CD4-positive, alpha-beta T cell (primary cell): Measurements from ENCODE around the gene UBA1. TPM values are rescaled to one million over a fixed set of nuclear protein-coding genes. Genes with fewer than 3 reads are reported as not detected.

Experiments
- ATAC-seq: fragments of 200-7000 bp; cut with Tn5 transposase; one replicate; pipeline ENCODE4 v1.10.0; 2022; ENCODE audit warnings: mild to moderate bottlenecking; ENCODE audit not compliant: poor library complexity
- CTCF ChIA-PET: fragments of 350-600 bp; sonication (Branson Sonifier 250); formaldehyde crosslinking; loops from one replicate; lab custom pipeline; 2021; ENCODE audit warnings: antibody characterized with exemption, inconsistent platforms; lab: Charles Lee
- POLR2A ChIA-PET: fragments of 350-600 bp; sonication (Branson Sonifier 250); formaldehyde crosslinking; loops from one replicate; lab custom pipeline; 2021; ENCODE audit warnings: antibody characterized with exemption, inconsistent platforms; lab: Charles Lee
- DNase-seq, 14 experiments: peaks; one replicate each; pipeline ENCODE4 v3.0.0-alpha.2; 2013 to 2020; ENCODE audit warnings: mixed read lengths in 2 of 14
- H3K27ac ChIP-seq, 2 donors: one replicate each; pipeline versions ENCODE4 v1.5.1 to v1.7.0; 2013; ENCODE audit warnings: low read length in 2 of 2, low read depth in 1 of 2, mild to moderate bottlenecking in 1 of 2
- H3K27me3 ChIP-seq, 2 experiments: 1 replicate in 1 of 2; 2 replicates in 1 of 2; pipeline versions ENCODE4 v1.6.1 to v1.7.0; 2013; ENCODE audit warnings: low read length in 2 of 2, control low read depth in 1 of 2, mild to moderate bottlenecking in 1 of 2, moderate library complexity in 1 of 2; ENCODE audit not compliant: insufficient read depth in 2 of 2, control insufficient read depth in 1 of 2
- H3K36me3 ChIP-seq: one replicate; pipeline ENCODE4 v1.6.1; 2013; ENCODE audit warnings: low read length, control low read depth; ENCODE audit not compliant: insufficient read depth
- H3K4me1 ChIP-seq: one replicate; pipeline ENCODE4 v1.6.1; 2013; ENCODE audit warnings: low read length, control low read depth; ENCODE audit not compliant: insufficient read depth
- H3K4me3 ChIP-seq: one replicate; pipeline ENCODE4 v1.5.1; 2013; ENCODE audit warnings: mild to moderate bottlenecking, low read length, moderate library complexity
- H3K9me3 ChIP-seq, 2 experiments: 1 replicate in 1 of 2; 2 replicates in 1 of 2; pipeline versions ENCODE4 v1.6.1 to v1.7.0; 2013; ENCODE audit warnings: low read length in 2 of 2, mild to moderate bottlenecking in 2 of 2, control low read depth in 1 of 2, moderate library complexity in 1 of 2; ENCODE audit not compliant: control insufficient read depth in 1 of 2, insufficient read depth in 1 of 2
- H3K27ac Mint-ChIP-seq: one replicate; pipeline ENCODE4 v1.8.0; 2020; ENCODE audit warnings: mixed read lengths
- H3K27me3 Mint-ChIP-seq: one replicate; pipeline ENCODE4 v1.8.0; 2021; ENCODE audit warnings: mixed read lengths
- H3K36me3 Mint-ChIP-seq: one replicate; pipeline ENCODE4 v1.8.0; 2021; ENCODE audit warnings: low read depth, mixed read lengths
- H3K4me1 Mint-ChIP-seq: one replicate; pipeline ENCODE4 v1.8.0; 2021; ENCODE audit warnings: low read depth, mixed read lengths
- H3K4me3 Mint-ChIP-seq: one replicate; pipeline ENCODE4 v1.8.0; 2020; ENCODE audit warnings: mild to moderate bottlenecking, mixed read lengths
- H3K9me3 Mint-ChIP-seq: one replicate; pipeline ENCODE4 v1.8.0; 2020; ENCODE audit warnings: mixed read lengths
- CTCF ChIP-seq: fragments of 200-600 bp; IDR thresholded peaks from one replicate; pipeline ENCODE4 v1.8.0; 2022; ENCODE audit warnings: antibody characterized with exemption, mild to moderate bottlenecking
- intact Hi-C, 2 experiments: fragments of 100-400 bp; cut with DNase I in 1 of 2; cut with micrococcal nuclease in 1 of 2; formaldehyde crosslinking; loops; one replicate each; pipeline versions ENCODE4 v1.15.1 to v1.9.0; 2023 to 2025; cut with DNase I, micrococcal nuclease
- total RNA-seq, 174 experiments: library from RNA in 2 of 174; stranded (reverse) in 2 of 174; gene quantifications; one replicate each; pipeline ENCODE4 v1.2.3 and lab custom pipeline; 2021 to 2026

The UBA1 gene
- total RNA-seq, 2 experiments from 2014 or later, result 70.0 to 72.1 TPM

GRCh38 chrX:47164420-47164819 is 29.2 kb upstream of the UBA1 start:
- Histone ChIP-seq H3K27me3 (no peaks in the 10 kb centered on the region), H3K4me1 (no peaks in the 10 kb centered on the region), H3K36me3 (peaks cover 7% of the 10 kb centered on the region), H3K9me3 (no peaks in the 10 kb centered on the region), H3K27ac (no peak overlapping the region), H3K4me3 (no peak overlapping the region)
- Mint-ChIP-seq H3K9me3 (no peaks in the 10 kb centered on the region), H3K27me3 (no peaks in the 10 kb centered on the region), H3K27ac (no peak overlapping the region), H3K36me3 (peaks cover 37% of the 10 kb centered on the region), H3K4me1 (peaks cover 8% of the 10 kb centered on the region), H3K4me3 (no peak overlapping the region)
- POLR2A ChIA-PET, result no interaction called here
- intact Hi-C loops, result no loop called here
- TF ChIP-seq CTCF, result no peak
- no peak for DNase-seq
- CTCF ChIA-PET, result no interaction called here
- ATAC-seq, result no peak

GRCh38 chrX:47166126-47166525 is 27.5 kb upstream of the UBA1 start:
- no peaks in the 10 kb centered on the region for H3K9me3 ChIP-seq
- no peak for ATAC-seq
- H3K27ac ChIP-seq, result no peak overlapping the region
- H3K27me3 ChIP-seq, result no peaks in the 10 kb centered on the region
- no peak for DNase-seq
- ChIA-PET POLR2A (interaction anchor here (0.6 kb wide), 1 partner anchor 21 kb away, joined by 3 read pairs; the partner anchor contains the start of gene RBM10), CTCF (no interaction called here)
- Mint-ChIP-seq H3K9me3 (no peaks in the 10 kb centered on the region), H3K27me3 (no peaks in the 10 kb centered on the region), H3K27ac (no peak overlapping the region), H3K36me3 (peaks cover 35% of the 10 kb centered on the region), H3K4me1 (peaks cover 4% of the 10 kb centered on the region), H3K4me3 (no peak overlapping the region)
- intact Hi-C loops, result no loop called here
- no peak for TF ChIP-seq CTCF
- H3K36me3 ChIP-seq, result peaks cover 24% of the 10 kb centered on the region
- no peaks in the 10 kb centered on the region for H3K4me1 ChIP-seq
- no peak overlapping the region for H3K4me3 ChIP-seq

- Histone ChIP-seq H3K27me3 (no peaks in the 10 kb centered on the region), H3K27ac (no peak overlapping the region), H3K4me1 (no peaks in the 10 kb centered on the region), H3K9me3 (no peaks in the 10 kb centered on the region), H3K36me3 (peaks cover 43% of the 10 kb centered on the region), H3K4me3 (no peak overlapping the region)
- H3K4me1 Mint-ChIP-seq, result peaks cover 4% of the 10 kb centered on the region
- DNase-seq, result no peak
- ATAC-seq, result no peak
- no peak overlapping the region for H3K4me3 Mint-ChIP-seq
- CTCF ChIA-PET, result no interaction called here
- H3K36me3 Mint-ChIP-seq, result peaks cover 42% of the 10 kb centered on the region
- no peak overlapping the region for H3K27ac Mint-ChIP-seq
- no peaks in the 10 kb centered on the region for H3K9me3 Mint-ChIP-seq
- intact Hi-C loops, result no loop called here
- H3K27me3 Mint-ChIP-seq, result no peaks in the 10 kb centered on the region
- no peak for TF ChIP-seq CTCF
- POLR2A ChIA-PET, result interaction anchor here (1.2 kb wide), 1 partner anchor 24 kb away, joined by 4 read pairs; the partner anchor contains the start of gene NDUFB11
These were observed 25.0 kb upstream of the UBA1 start for GRCh38 chrX:47168495-47169073.
